HepG2 (cell line): ENCODE data around the gene OTUD7B. TPM values are rescaled to one million over a fixed set of nuclear protein-coding genes. Genes with fewer than 3 reads are reported as not detected.
A peak's percentile ranks its signal among the peaks of the same experiment; 100 is the strongest.

Experiments used
- ATAC-seq: fragments of 200-7000 bp; cut with Tn5 transposase; 3 replicates; pipeline ENCODE4 v1.9.1; 2020; ENCODE audit warnings: mild to moderate bottlenecking, moderate library complexity
- BruUV-seq: library from RNA; stranded (reverse); fragments of 400-500 nt; replicated peaks from 2 replicates; lab custom pipeline; 2021; lab: Mats Ljungman, UMichigan
- CTCF ChIA-PET: fragments of 300-600 bp; formaldehyde crosslinking; extraction: SDS; loops from one replicate; lab custom pipeline; 2021; ENCODE audit warnings: low total read pairs, inconsistent platforms, low intra/inter-chr PET ratio; lab: Yijun Ruan, JAX
- POLR2A ChIA-PET: fragments of 350-600 bp; sonication (Branson Sonifier 250); formaldehyde crosslinking; loops from one replicate; lab custom pipeline; 2020; ENCODE audit warnings: antibody characterized with exemption, inconsistent platforms; lab: Yijun Ruan, JAX
- DNase-seq: peaks from one replicate; pipeline ENCODE4 v3.0.0-alpha.2; 2015; ENCODE audit warnings: low spot score
- FAIRE-seq: peaks from 3 replicates; lab custom pipeline; 2011; peaks lifted over from hg19 to GRCh38; lab: Jason Lieb, UNC
- H2AFZ ChIP-seq: one replicate; pipeline ENCODE4 v1.6.1; 2011; ENCODE audit warnings: low read length, inconsistent platforms
- H3K27ac ChIP-seq: fragments of 300-600 bp; 3 replicates; pipeline ENCODE4 v1.8.0; 2011; ENCODE audit warnings: mixed run types, mild to moderate bottlenecking, mixed read lengths, low read length, inconsistent platforms; ENCODE audit not compliant: insufficient read depth; ENCODE audit errors: extremely low read length
- H3K27me3 ChIP-seq, 2 experiments: fragments of 200-600 bp in 1 of 2; 2 replicates in 1 of 2; 3 replicates in 1 of 2; pipeline versions ENCODE4 v1.6.0 to v1.8.0; 2011; ENCODE audit warnings: low read length in 2 of 2, mild to moderate bottlenecking in 2 of 2, moderate library complexity in 2 of 2, inconsistent platforms in 1 of 2; ENCODE audit not compliant: insufficient read depth in 2 of 2, control insufficient read depth in 1 of 2
- H3K36me3 ChIP-seq, 2 experiments: fragments of 200-600 bp in 1 of 2; replicated peaks in 1 of 2; 2 replicates in 1 of 2; 3 replicates in 1 of 2; pipeline versions ENCODE4 v1.5.1 to v1.8.0; 2011; ENCODE audit warnings: low read length in 2 of 2, inconsistent platforms in 1 of 2; ENCODE audit not compliant: insufficient read depth in 2 of 2, control insufficient read depth in 1 of 2
- H3K4me1 ChIP-seq: 2 replicates; pipeline ENCODE4 v1.5.1; 2012; ENCODE audit warnings: low read length, inconsistent platforms; ENCODE audit not compliant: insufficient read depth
- H3K4me2 ChIP-seq: 2 replicates; pipeline ENCODE4 v1.6.0; 2011; ENCODE audit warnings: low read depth, low read length, inconsistent platforms
- H3K4me3 ChIP-seq, 3 experiments: fragments of 200-600 bp in 1 of 3; sonication (generic), shearing (Covaris generic) in 1 of 3; replicated peaks in 1 of 3; 2 replicates each; pipeline ENCODE4 v1.5.1; 2011 to 2016; ENCODE audit warnings: low read length in 3 of 3, inconsistent platforms in 2 of 3, low read depth in 2 of 3, mild to moderate bottlenecking in 2 of 3, control low read depth in 1 of 3, mixed read lengths in 1 of 3; ENCODE audit not compliant: insufficient read depth in 1 of 3
- H3K79me2 ChIP-seq: one replicate; pipeline ENCODE4 v1.6.1; 2011; ENCODE audit warnings: low read length, inconsistent platforms; ENCODE audit not compliant: insufficient read depth
- H3K9ac ChIP-seq: 2 replicates; pipeline ENCODE4 v1.6.0; 2011; ENCODE audit warnings: mild to moderate bottlenecking, low read depth, low read length, inconsistent platforms; ENCODE audit not compliant: insufficient read depth
- H3K9me3 ChIP-seq: 2 replicates; pipeline ENCODE4 v1.5.1; 2012; ENCODE audit warnings: mild to moderate bottlenecking, low read length
- H4K20me1 ChIP-seq: 2 replicates; pipeline ENCODE4 v1.6.0; 2011; ENCODE audit warnings: inconsistent platforms, mild to moderate bottlenecking, low read length, moderate library complexity; ENCODE audit not compliant: insufficient read depth
- ARNTL ChIP-seq: sonication (generic); formaldehyde crosslinking; IDR thresholded peaks from 2 replicates; pipeline ENCODE4 v1.4.0; 2020; ENCODE audit warnings: mild to moderate bottlenecking, missing genetic modification reagents
- FOXA3 ChIP-seq: IDR thresholded peaks from 2 replicates; pipeline ENCODE4 v1.6.1; 2016; ENCODE audit warnings: missing genetic modification reagents, missing compliant biosample characterization
- KAT8 ChIP-seq: IDR thresholded peaks from 2 replicates; pipeline ENCODE4 v1.6.1; 2016; ENCODE audit warnings: missing genetic modification reagents, missing compliant biosample characterization
- MYC ChIP-seq: sonication (generic); formaldehyde crosslinking; IDR thresholded peaks from 2 replicates; pipeline ENCODE4 v1.9.0; 2021; ENCODE audit warnings: missing genetic modification reagents, borderline replicate concordance
- NCOA2 ChIP-seq: sonication (generic); formaldehyde crosslinking; IDR thresholded peaks from 2 replicates; pipeline ENCODE4 v1.8.0; 2022; ENCODE audit warnings: inconsistent platforms
- ZMYM4 ChIP-seq: sonication (generic); formaldehyde crosslinking; IDR thresholded peaks from 2 replicates; pipeline ENCODE4 v1.8.1; 2023; ENCODE audit warnings: mild to moderate bottlenecking, missing genetic modification reagents
- ZNF776 ChIP-seq: sonication (generic); formaldehyde crosslinking; IDR thresholded peaks from 2 replicates; pipeline ENCODE4 v1.4.0; 2020; ENCODE audit warnings: mild to moderate bottlenecking, missing genetic modification reagents
- WGBS: methylation state at CpG from one replicate; pipeline ENCODE4 v1.1.6; 2017; ENCODE audit warnings: low lambda C conversion rate; 5-methylcytosine and 5-hydroxymethylcytosine counted together
- in situ Hi-C: cut with HindIII; loops from 2 replicates; pipeline ENCODE4 v1.10.0; 2017; ENCODE audit warnings: low pct_unique_long_range_greater_than_20kb; ENCODE audit not compliant: extremely low pct_ligation_motif_present
- intact Hi-C: fragments of 100-400 bp; cut with micrococcal nuclease; formaldehyde crosslinking; loops from one replicate; pipeline ENCODE4 v1.10.0; 2022; ENCODE audit not compliant: unreplicated experiment
- polyA plus RNA-seq, 8 experiments: library from polyadenylated mRNA; depleted of rRNA in 3 of 8; stranded (reverse) in 7 of 8; unstranded in 1 of 8; fragments of >200 nt; fragmentation: Illumina TruSeq in 4 of 8; extraction: Trizol in 4 of 8; gene quantifications; 2 replicates each; pipeline versions ENCODE4 v1.2.1 to v1.2.3, GENCODE V29; 2011 to 2016; ENCODE audit warnings: low read depth in 4 of 8, missing spikeins in 1 of 8, mixed read lengths in 1 of 8; ENCODE audit not compliant: insufficient read depth in 1 of 8
- total RNA-seq, 5 experiments: library from RNA; depleted of rRNA; stranded (reverse); fragments of >200 nt; fragmentation: Illumina TruSeq; extraction: Trizol; gene quantifications; 2 replicates each; pipeline ENCODE4 v1.2.3, GENCODE V29; 2016; ENCODE audit warnings: low read depth in 1 of 5
- TF ChIP-seq, protein P1 (sequence below): sonication (generic); formaldehyde crosslinking; IDR thresholded peaks from 2 replicates; pipeline ENCODE4 v1.4.0; 2020; ENCODE audit warnings: missing genetic modification reagents
- TF ChIP-seq, protein P2 (sequence below): IDR thresholded peaks from 2 replicates; pipeline ENCODE4 v1.6.1; 2016; ENCODE audit warnings: missing genetic modification reagents, missing compliant biosample characterization
- TF ChIP-seq, protein P3 (sequence below): IDR thresholded peaks from 2 replicates; pipeline ENCODE4 v1.6.1; 2012; ENCODE audit warnings: low read depth, low read length, improper control_type of control experiment
- TF ChIP-seq, protein P4 (sequence below): sonication (generic); formaldehyde crosslinking; IDR thresholded peaks from 2 replicates; pipeline ENCODE4 v1.5.0; 2020; ENCODE audit warnings: mild to moderate bottlenecking, missing genetic modification reagents, moderate library complexity

OTUD7B gene
- total and polyA plus RNA-seq, 2 of the 13 experiments (the other 11 are each of a cell fraction or from before 2014, with no cell fraction given) = 5.1 to 11.2 TPM

- no peaks in the 10 kb centered on the region for H4K20me1 ChIP-seq
- no peak overlapping the region for H3K27ac ChIP-seq
- peak; percentile 15 for FAIRE-seq
- no peak for ATAC-seq
- no peak overlapping the region; the same call in 1 of the 2 replicates for H3K9ac ChIP-seq
- H3K36me3 ChIP-seq = no peaks in the 10 kb centered on the region
- peak overlapping the region; percentile 10; the same call in 1 of the 2 replicates for H3K4me2 ChIP-seq
- H2AFZ ChIP-seq = no peak overlapping the region
- intact Hi-C loops = loop anchor here (5.0 kb wide), 1 partner anchor 45 kb away; no protein-coding TSS in a partner anchor
- H3K4me1 ChIP-seq = peaks cover 36% of the 10 kb centered on the region
- H3K27me3 ChIP-seq = no peaks in the 10 kb centered on the region
- TF ChIP-seq, protein P1, sequence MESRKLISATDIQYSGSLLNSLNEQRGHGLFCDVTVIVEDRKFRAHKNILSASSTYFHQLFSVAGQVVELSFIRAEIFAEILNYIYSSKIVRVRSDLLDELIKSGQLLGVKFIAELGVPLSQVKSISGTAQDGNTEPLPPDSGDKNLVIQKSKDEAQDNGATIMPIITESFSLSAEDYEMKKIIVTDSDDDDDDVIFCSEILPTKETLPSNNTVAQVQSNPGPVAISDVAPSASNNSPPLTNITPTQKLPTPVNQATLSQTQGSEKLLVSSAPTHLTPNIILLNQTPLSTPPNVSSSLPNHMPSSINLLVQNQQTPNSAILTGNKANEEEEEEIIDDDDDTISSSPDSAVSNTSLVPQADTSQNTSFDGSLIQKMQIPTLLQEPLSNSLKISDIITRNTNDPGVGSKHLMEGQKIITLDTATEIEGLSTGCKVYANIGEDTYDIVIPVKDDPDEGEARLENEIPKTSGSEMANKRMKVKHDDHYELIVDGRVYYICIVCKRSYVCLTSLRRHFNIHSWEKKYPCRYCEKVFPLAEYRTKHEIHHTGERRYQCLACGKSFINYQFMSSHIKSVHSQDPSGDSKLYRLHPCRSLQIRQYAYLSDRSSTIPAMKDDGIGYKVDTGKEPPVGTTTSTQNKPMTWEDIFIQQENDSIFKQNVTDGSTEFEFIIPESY = peak; percentile 91
- no peak for TF ChIP-seq ARNTL (CRISPR knock-in tag)
- no peak for TF ChIP-seq MYC (CRISPR knock-in tag)
- TF ChIP-seq, all 625 proteins: peak for 1
- peak; percentile 34 for DNase-seq
- no TSS peak for BruUV-seq
- CTCF ChIA-PET = no interaction called here
- 70% methylated on average over 6 of the region's 6 CpGs for WGBS
- POLR2A ChIA-PET = interaction anchor here (2.1 to 5.0 kb wide), 2 partner anchors 13 to 45 kb away, joined by 7 to 58 read pairs; partner anchors contain the start of genes OTUD7B and VPS45
- no peaks in the 10 kb centered on the region for H3K79me2 ChIP-seq
- no peaks in the 10 kb centered on the region for H3K9me3 ChIP-seq
- in situ Hi-C loops = no loop called here
- no peak overlapping the region for H3K4me3 ChIP-seq
Observed at GRCh38 chr1:150022357-150022756, 11.8 kb upstream of the OTUD7B start.

- H3K27ac ChIP-seq = peak overlapping the region; percentile 61
- DNase-seq (peak; percentile 95), FAIRE-seq (peak; percentile 97), ATAC-seq (peak; percentile 98)
- H4K20me1 ChIP-seq = no peaks in the 10 kb centered on the region
- WGBS = 3% methylated on average over 5 of the region's 5 CpGs
- H3K79me2 ChIP-seq = no peaks in the 10 kb centered on the region
- H3K4me3 ChIP-seq = peak overlapping the region in 1 of 3 experiments; percentile 12; a peak in 1 of 6 replicates
- H3K36me3 ChIP-seq = no peaks in the 10 kb centered on the region
- POLR2A ChIA-PET = interaction anchor here (1.0 to 5.0 kb wide), 5 partner anchors 9 to 134 kb away, joined by 3 to 58 read pairs (median 7); partner anchors contain the start of genes OTUD7B and VPS45
- CTCF ChIA-PET = no interaction called here
- H3K4me2 ChIP-seq = peak overlapping the region; percentile 67
- no peaks in the 10 kb centered on the region for H3K27me3 ChIP-seq
- intact Hi-C loops = loop anchor here (1.0 to 5.0 kb wide), 2 partner anchors 10 to 44 kb away; no protein-coding TSS in a partner anchor
- peak overlapping the region; percentile 41; the same call in 1 of the 2 replicates for H3K9ac ChIP-seq
- H3K9me3 ChIP-seq = no peaks in the 10 kb centered on the region
- in situ Hi-C loops = no loop called here
- no TSS peak for BruUV-seq
- no peak overlapping the region for H2AFZ ChIP-seq
- H3K4me1 ChIP-seq = peaks cover 36% of the 10 kb centered on the region
- peak; percentile 69 for TF ChIP-seq NCOA2
- TF ChIP-seq, protein P2, sequence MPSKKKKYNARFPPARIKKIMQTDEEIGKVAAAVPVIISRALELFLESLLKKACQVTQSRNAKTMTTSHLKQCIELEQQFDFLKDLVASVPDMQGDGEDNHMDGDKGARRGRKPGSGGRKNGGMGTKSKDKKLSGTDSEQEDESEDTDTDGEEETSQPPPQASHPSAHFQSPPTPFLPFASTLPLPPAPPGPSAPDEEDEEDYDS (CRISPR knock-in tag) = peak; percentile 66
- TF ChIP-seq ZNF776 (CRISPR knock-in tag) = no peak
- TF ChIP-seq, protein P3, sequence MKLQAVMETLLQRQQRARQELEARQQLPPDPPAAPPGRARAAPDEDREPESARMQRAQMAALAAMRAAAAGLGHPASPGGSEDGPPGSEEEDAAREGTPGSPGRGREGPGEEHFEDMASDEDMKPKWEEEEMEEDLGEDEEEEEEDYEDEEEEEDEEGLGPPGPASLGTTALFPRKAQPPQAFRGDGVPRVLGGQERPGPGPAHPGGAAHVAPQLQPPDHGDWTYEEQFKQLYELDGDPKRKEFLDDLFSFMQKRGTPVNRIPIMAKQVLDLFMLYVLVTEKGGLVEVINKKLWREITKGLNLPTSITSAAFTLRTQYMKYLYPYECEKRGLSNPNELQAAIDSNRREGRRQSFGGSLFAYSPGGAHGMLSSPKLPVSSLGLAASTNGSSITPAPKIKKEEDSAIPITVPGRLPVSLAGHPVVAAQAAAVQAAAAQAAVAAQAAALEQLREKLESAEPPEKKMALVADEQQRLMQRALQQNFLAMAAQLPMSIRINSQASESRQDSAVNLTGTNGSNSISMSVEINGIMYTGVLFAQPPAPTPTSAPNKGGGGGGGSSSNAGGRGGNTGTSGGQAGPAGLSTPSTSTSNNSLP = peak; percentile 87
- peak; percentile 63 for TF ChIP-seq FOXA3 (CRISPR knock-in tag)
- TF ChIP-seq, protein P4, sequence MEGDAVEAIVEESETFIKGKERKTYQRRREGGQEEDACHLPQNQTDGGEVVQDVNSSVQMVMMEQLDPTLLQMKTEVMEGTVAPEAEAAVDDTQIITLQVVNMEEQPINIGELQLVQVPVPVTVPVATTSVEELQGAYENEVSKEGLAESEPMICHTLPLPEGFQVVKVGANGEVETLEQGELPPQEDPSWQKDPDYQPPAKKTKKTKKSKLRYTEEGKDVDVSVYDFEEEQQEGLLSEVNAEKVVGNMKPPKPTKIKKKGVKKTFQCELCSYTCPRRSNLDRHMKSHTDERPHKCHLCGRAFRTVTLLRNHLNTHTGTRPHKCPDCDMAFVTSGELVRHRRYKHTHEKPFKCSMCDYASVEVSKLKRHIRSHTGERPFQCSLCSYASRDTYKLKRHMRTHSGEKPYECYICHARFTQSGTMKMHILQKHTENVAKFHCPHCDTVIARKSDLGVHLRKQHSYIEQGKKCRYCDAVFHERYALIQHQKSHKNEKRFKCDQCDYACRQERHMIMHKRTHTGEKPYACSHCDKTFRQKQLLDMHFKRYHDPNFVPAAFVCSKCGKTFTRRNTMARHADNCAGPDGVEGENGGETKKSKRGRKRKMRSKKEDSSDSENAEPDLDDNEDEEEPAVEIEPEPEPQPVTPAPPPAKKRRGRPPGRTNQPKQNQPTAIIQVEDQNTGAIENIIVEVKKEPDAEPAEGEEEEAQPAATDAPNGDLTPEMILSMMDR = peak; percentile 18; the same call in 1 of the 2 replicates
- TF ChIP-seq KAT8 (CRISPR knock-in tag) = peak; percentile 54
- peak; percentile 59 for TF ChIP-seq ZMYM4
Observed at GRCh38 chr1:150021191-150021694, 10.7 kb upstream of the OTUD7B start.
